H1 (cell line): Measurements from ENCODE around the gene AOPEP. TPM values are rescaled to one million over a fixed set of nuclear protein-coding genes. Genes with fewer than 3 reads are reported as not detected.

Experiments
- CEBPB ChIP-seq: IDR thresholded peaks from 2 replicates; pipeline ENCODE4 v1.6.1; 2012; ENCODE audit warnings: low read depth, low read length
- SP4 ChIP-seq: IDR thresholded peaks from 2 replicates; pipeline ENCODE4 v1.6.1; 2012; ENCODE audit warnings: low read length, inconsistent platforms
- polyA plus RNA-seq, 7 experiments: library from polyadenylated mRNA; depleted of rRNA in 3 of 7; stranded (reverse) in 5 of 7; unstranded in 2 of 7; fragments of >200 nt in 5 of 7; fragments of 200-250 nt in 2 of 7; gene quantifications; 1 replicate in 5 of 7; 2 replicates in 1 of 7; 4 replicates in 1 of 7; pipeline versions ENCODE4 v1.2.1 to v1.2.3, GENCODE V29; 2011 to 2013; ENCODE audit warnings: missing spikeins in 2 of 7, mixed read lengths in 2 of 7
- total RNA-seq: library from RNA; stranded (reverse); fragmentation: NEBNext Ultra II Directional; extraction: Animal tissue kit (Norgen Biotek cat#: 25700); gene quantifications from 2 replicates; pipeline ENCODE4 v1.2.1, GENCODE V29; 2021

The AOPEP gene
- total and polyA plus RNA-seq, 2 of the 8 experiments (the other 6 are each of a cell fraction or from before 2014, with no cell fraction given), result 6.1 to 14.3 TPM

- no peak for TF ChIP-seq SP4
- TF ChIP-seq CEBPB, result no peak
Measured at GRCh38 chr9:94867842-94868312, 141.4 kb downstream of the AOPEP start (continued).
